Measurements from ENCODE around the gene PTPDC1. TPM values are rescaled to one million over a fixed set of nuclear protein-coding genes. Genes with fewer than 3 reads are reported as not detected.

The PTPDC1 gene
- total RNA-seq, 4 donors from 2014 or later: 4.3 to 11.4 (median 10.2) TPM

GRCh38 chr9:94140791-94141790 is 56.8 kb downstream of the PTPDC1 start:
- no peaks in the 10 kb centered on the region for H3K9me3 ChIP-seq
- no peaks in the 10 kb centered on the region for H3K36me3 ChIP-seq
- intact Hi-C loops (cut with DNase I; ENCODE audit: low total_unique reads) (loop anchor here (2.0 kb wide), 1 partner anchor 24 kb away; no protein-coding TSS in a partner anchor), in situ Hi-C loops (cut with MboI; ENCODE audit: low sequenced_read_pairs in 4 of 4) (no loop called here)
- TF ChIP-seq CTCF (IDR thresholded peaks at IDR 0.05 in 4 of 5, conservative IDR thresholded peaks at IDR 0.05 in 1 of 5) (no peak), POLR2A (IDR thresholded peaks at IDR 0.05) (no peak)
- H3K27me3 ChIP-seq: no peaks in the 10 kb centered on the region
- peak overlapping the region; percentile 82 to 87 (median 84) for H3K27ac ChIP-seq
- DNase-seq (no peak), ATAC-seq (no peak)
- H3K4me3 ChIP-seq: peak overlapping the region in 1 of 4 donors; percentile 47
- H3K4me1 ChIP-seq: peaks cover 23 to 34% of the 10 kb centered on the region in 2 donors

DNA sequence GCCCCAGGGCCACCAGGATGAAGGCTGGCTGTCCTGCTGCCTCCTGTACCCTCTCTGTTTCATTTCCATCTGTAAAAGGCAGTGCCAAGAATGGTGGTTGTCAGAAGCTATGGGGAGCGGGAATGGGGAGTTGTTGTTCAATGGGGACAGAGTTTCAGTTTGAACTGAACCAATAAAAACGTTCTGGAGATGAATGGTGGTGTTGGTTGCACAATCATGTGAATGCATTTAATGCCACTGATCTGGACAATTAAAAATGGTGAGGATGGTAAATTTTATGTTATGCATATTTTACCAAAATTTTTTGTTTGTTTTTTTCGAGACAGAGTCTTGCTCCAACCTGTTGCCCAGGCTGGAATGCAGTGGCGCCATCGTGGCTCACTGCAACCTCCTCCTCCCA is 58.1 kb downstream of the PTPDC1 start:
- TF ChIP-seq CTCF (IDR thresholded peaks at IDR 0.05 in 4 of 5, conservative IDR thresholded peaks at IDR 0.05 in 1 of 5) (no peak), POLR2A (IDR thresholded peaks at IDR 0.05) (no peak)
- in situ Hi-C loops (cut with MboI; ENCODE audit: low sequenced_read_pairs in 4 of 4) (no loop called here), intact Hi-C loops (cut with DNase I; ENCODE audit: low total_unique reads) (no loop called here)
- Histone ChIP-seq H3K4me1 (peaks cover 23 to 32% of the 10 kb centered on the region in 2 donors), H3K27ac (peak overlapping the region in 2 of 4 donors; percentile 82 to 84), H3K36me3 (no peaks in the 10 kb centered on the region), H3K27me3 (no peaks in the 10 kb centered on the region), H3K4me3 (no peak overlapping the region), H3K9me3 (no peaks in the 10 kb centered on the region)
- no peak for DNase-seq
- ATAC-seq: no peak

DNA sequence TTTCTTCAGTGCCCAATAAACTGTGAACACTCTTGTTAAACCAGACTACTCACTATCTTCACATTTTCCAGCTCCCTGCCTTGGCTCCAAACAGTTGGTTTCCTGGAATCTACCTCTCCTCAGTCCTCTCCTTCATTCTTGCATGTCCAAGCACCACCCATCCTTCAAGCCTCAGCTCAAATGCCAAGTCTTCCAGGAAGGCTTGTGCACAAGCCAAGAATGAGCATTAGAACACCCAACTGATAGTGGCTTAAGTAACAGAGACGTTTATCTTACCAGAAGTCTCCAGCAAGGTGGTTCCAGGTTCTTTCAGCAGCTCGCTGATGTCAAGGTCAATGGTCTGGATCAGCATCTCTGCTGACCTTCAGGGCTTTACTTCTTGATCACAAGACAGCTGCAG is 60.1 kb downstream of the PTPDC1 start:
- Histone ChIP-seq H3K4me1 (peaks cover 15 to 17% of the 10 kb centered on the region in 2 donors), H3K36me3 (no peaks in the 10 kb centered on the region), H3K27ac (no peak overlapping the region), H3K27me3 (no peaks in the 10 kb centered on the region), H3K9me3 (no peaks in the 10 kb centered on the region), H3K4me3 (no peak overlapping the region)
- TF ChIP-seq POLR2A (IDR thresholded peaks at IDR 0.05) (no peak), CTCF (IDR thresholded peaks at IDR 0.05 in 4 of 5, conservative IDR thresholded peaks at IDR 0.05 in 1 of 5) (no peak)
- in situ Hi-C loops (cut with MboI; ENCODE audit: low sequenced_read_pairs in 4 of 4) (no loop called here), intact Hi-C loops (cut with DNase I; ENCODE audit: low total_unique reads) (no loop called here)
- ATAC-seq: no peak
- DNase-seq: no peak

DNA sequence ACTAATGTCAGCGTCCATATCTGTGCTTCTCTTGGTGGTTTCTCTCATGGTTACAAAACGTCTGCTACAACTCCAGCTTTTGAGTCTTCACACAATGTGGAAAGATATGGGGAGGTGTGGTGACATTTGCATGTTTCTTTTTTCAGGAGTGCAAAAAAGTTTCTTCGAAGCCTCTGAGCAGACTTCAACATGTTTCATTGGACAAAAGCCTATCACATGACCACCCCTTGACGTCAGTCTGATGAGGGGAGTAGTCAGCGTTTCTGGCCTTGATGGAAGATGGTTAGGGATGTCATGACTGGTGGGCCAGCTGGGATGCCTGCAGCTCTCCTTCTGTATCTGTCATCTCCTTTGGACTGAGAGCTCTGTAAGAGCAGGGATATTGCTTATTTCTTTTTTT is 61.4 kb downstream of the PTPDC1 start:
- ATAC-seq: no peak
- H3K4me3 ChIP-seq: no peak overlapping the region
- in situ Hi-C loops (cut with MboI; ENCODE audit: low sequenced_read_pairs in 4 of 4) (no loop called here), intact Hi-C loops (cut with DNase I; ENCODE audit: low total_unique reads) (no loop called here)
- no peak for DNase-seq
- H3K36me3 ChIP-seq: no peaks in the 10 kb centered on the region
- no peak for TF ChIP-seq CTCF (IDR thresholded peaks at IDR 0.05 in 4 of 5, conservative IDR thresholded peaks at IDR 0.05 in 1 of 5)
- no peak for TF ChIP-seq POLR2A (IDR thresholded peaks at IDR 0.05)
- no peaks in the 10 kb centered on the region for H3K27me3 ChIP-seq
- H3K9me3 ChIP-seq: no peaks in the 10 kb centered on the region
- no peak overlapping the region for H3K27ac ChIP-seq
- peaks cover 5 to 8% of the 10 kb centered on the region in 2 donors for H3K4me1 ChIP-seq
